Inflammatory macrophage treated with lipopolysaccharide for 4 hours (primary cell): ENCODE data around the gene CTSL.
A peak's percentile ranks its signal among the peaks of the same experiment; 100 is the strongest.

Source experiments
- DNase-seq: peaks from one replicate; pipeline ENCODE4 v3.0.0-alpha.2; 2020

Gene CTSL

DNA sequence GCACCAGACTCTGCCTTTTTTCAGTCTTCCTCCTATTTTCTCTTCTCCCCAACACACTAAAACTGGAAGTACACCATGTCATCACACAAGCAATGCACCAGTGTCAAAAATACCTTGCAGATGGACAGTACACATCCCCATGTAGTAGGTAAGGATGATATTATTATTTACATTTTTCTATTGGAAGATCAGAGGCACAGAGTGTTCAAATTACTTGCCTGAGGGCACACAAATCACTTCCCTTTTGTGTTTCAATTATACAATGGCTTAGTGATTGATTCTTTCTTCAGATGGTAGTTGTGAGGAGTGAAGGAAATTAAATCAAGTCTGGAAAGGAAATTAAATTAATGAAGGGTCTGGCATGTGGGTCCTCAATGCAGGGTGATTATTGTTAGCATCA lies 39.6 kb downstream of the CTSL start:
- no peak for DNase-seq

DNA sequence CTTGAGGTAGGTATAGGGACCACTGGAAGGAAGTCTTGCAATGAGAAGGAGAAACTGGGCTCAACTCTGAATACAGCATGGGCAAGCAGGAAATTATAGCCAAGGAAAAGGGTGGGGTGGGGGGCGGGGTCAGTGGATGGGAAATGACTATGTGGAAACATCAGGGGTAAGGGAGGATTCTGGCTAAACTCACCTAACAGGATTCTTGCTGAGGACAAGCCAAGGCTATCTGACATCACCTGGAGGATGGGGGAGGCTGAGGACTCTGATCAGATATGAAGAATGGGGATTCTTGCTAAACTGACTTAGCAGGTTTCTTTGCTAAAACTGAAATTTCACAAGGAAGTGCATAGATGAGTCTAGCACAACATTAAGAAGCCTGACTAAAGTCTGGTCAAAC lies 40.8 kb downstream of the CTSL start:
- DNase-seq, result no peak

GRCh38 chr9:87770616-87771315 lies 44.8 kb downstream of the CTSL start:
- no peak for DNase-seq

DNA sequence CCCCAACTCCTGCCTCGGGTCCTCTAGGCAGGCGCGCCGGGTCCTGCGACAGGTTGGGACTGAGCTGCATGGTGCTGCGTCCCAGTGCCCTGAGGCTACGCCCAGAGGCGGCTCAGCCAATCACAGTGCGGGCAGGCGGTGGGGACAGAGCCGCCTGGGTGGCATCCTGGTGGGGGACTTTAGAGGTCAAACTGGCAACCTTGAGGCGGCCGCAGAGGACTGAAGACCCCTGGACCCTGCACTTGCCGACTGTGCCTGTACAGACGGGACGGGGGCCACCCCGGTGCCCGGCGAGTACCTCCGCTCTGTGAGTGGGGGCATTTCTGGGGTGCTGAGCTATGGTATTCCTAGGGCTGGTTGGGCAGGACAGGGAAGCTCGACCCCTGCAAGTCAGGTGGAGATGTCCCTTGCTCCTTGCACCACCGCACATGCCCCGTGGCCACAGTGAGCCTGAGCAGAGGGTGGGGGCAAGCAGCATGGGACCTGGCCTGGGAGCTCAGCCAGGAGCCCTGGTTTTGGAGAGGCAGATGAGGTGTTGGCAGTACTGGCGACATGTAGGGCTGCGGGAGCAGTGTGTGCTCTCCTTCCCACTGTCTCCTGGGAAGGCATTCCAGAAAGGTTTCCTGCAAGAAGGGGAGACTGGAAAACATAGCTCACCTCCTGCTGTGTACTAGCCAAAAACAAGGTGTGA lies 45.5 kb downstream of the CTSL start:
- DNase-seq, result no peak

DNA sequence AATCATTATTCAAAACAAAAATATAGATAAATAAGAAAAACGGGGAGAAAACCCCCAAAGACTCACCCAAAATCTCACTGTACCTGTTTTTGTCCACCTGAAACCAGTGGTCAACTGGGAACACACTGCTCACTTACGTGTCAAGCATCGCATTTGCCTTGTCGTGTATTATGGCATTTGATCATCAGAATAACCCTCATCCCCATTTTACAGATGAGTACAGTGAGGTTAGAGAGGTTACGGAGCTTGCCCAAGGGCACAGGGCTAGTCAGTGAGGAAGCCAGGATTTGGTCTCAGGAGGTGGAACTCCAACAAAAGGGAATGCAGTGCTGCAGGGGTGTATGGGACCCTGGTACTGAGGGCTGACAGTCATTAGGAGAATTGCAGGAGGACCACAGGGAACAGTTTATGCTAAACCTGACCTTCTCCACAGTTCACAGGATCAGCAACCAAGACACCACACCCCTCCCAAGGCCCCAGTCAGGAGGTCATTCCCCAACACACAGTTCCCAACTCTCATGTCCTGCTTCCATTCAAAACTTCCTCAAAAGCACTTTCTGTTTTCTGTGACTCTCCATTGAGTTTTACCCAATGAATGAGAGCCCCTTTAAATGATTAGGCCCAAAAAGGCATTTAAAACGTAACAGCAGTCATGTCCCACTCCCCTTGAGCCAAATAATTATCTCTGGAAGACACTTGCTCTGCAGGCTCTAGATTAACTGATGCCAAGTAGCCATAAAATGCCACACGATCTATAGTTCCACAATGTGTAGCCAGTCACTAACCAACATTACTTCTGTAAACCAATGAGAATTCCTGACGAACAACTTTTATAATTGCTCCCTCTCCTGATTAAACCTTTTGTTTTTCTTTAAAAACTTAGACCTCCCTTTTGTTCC lies 50.8 kb downstream of the CTSL start:
- peak; percentile 32 for DNase-seq

- no peak for DNase-seq
Observed at GRCh38 chr9:87778996-87779395, 53.1 kb downstream of the CTSL start.
